ENCODE results near the gene NINL. TPM values are rescaled to one million over a fixed set of nuclear protein-coding genes. Genes with fewer than 3 reads are reported as not detected.

Gene NINL
- total and polyA plus RNA-seq, 2 of the 8 experiments (the other 6 are each of a cell fraction or from before 2014, with no cell fraction given): 15.3 to 30.0 TPM

DNA sequence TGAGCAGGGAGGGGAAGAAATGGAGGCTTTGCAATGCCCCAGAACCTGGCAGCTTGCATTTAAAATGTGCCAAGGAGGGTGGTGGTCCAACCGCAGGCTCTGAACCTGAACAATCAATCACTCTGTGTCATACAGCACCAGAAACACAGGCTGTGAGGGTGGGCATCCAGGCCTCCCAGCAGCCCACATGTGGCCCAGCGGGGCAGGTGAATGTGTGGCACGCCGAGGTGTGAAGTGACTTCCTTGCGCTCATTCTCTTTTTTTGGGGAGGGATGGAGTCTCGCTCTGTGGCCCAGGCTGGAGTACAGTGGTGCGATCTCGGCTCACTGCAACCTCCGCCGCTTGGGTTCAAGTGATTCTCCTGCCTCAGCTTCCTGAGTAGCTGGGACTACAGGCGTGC, 97.4 kb downstream of the NINL start (continued):
- TF ChIP-seq, protein P1, sequence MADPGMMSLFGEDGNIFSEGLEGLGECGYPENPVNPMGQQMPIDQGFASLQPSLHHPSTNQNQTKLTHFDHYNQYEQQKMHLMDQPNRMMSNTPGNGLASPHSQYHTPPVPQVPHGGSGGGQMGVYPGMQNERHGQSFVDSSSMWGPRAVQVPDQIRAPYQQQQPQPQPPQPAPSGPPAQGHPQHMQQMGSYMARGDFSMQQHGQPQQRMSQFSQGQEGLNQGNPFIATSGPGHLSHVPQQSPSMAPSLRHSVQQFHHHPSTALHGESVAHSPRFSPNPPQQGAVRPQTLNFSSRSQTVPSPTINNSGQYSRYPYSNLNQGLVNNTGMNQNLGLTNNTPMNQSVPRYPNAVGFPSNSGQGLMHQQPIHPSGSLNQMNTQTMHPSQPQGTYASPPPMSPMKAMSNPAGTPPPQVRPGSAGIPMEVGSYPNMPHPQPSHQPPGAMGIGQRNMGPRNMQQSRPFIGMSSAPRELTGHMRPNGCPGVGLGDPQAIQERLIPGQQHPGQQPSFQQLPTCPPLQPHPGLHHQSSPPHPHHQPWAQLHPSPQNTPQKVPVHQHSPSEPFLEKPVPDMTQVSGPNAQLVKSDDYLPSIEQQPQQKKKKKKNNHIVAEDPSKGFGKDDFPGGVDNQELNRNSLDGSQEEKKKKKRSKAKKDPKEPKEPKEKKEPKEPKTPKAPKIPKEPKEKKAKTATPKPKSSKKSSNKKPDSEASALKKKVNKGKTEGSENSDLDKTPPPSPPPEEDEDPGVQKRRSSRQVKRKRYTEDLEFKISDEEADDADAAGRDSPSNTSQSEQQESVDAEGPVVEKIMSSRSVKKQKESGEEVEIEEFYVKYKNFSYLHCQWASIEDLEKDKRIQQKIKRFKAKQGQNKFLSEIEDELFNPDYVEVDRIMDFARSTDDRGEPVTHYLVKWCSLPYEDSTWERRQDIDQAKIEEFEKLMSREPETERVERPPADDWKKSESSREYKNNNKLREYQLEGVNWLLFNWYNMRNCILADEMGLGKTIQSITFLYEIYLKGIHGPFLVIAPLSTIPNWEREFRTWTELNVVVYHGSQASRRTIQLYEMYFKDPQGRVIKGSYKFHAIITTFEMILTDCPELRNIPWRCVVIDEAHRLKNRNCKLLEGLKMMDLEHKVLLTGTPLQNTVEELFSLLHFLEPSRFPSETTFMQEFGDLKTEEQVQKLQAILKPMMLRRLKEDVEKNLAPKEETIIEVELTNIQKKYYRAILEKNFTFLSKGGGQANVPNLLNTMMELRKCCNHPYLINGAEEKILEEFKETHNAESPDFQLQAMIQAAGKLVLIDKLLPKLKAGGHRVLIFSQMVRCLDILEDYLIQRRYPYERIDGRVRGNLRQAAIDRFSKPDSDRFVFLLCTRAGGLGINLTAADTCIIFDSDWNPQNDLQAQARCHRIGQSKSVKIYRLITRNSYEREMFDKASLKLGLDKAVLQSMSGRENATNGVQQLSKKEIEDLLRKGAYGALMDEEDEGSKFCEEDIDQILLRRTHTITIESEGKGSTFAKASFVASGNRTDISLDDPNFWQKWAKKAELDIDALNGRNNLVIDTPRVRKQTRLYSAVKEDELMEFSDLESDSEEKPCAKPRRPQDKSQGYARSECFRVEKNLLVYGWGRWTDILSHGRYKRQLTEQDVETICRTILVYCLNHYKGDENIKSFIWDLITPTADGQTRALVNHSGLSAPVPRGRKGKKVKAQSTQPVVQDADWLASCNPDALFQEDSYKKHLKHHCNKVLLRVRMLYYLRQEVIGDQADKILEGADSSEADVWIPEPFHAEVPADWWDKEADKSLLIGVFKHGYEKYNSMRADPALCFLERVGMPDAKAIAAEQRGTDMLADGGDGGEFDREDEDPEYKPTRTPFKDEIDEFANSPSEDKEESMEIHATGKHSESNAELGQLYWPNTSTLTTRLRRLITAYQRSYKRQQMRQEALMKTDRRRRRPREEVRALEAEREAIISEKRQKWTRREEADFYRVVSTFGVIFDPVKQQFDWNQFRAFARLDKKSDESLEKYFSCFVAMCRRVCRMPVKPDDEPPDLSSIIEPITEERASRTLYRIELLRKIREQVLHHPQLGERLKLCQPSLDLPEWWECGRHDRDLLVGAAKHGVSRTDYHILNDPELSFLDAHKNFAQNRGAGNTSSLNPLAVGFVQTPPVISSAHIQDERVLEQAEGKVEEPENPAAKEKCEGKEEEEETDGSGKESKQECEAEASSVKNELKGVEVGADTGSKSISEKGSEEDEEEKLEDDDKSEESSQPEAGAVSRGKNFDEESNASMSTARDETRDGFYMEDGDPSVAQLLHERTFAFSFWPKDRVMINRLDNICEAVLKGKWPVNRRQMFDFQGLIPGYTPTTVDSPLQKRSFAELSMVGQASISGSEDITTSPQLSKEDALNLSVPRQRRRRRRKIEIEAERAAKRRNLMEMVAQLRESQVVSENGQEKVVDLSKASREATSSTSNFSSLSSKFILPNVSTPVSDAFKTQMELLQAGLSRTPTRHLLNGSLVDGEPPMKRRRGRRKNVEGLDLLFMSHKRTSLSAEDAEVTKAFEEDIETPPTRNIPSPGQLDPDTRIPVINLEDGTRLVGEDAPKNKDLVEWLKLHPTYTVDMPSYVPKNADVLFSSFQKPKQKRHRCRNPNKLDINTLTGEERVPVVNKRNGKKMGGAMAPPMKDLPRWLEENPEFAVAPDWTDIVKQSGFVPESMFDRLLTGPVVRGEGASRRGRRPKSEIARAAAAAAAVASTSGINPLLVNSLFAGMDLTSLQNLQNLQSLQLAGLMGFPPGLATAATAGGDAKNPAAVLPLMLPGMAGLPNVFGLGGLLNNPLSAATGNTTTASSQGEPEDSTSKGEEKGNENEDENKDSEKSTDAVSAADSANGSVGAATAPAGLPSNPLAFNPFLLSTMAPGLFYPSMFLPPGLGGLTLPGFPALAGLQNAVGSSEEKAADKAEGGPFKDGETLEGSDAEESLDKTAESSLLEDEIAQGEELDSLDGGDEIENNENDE (IDR thresholded peaks at IDR 0.05; ENCODE audit: insufficient replicate concordance, low read length): no peak
- TF ChIP-seq, protein P2, sequence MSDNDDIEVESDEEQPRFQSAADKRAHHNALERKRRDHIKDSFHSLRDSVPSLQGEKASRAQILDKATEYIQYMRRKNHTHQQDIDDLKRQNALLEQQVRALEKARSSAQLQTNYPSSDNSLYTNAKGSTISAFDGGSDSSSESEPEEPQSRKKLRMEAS (IDR thresholded peaks at IDR 0.05): no peak
- TF ChIP-seq EZH2 (IDR thresholded peaks at IDR 0.05; ENCODE audit: low read depth, low read length, severe bottlenecking) (no peak), CBX8 (IDR thresholded peaks at IDR 0.05; ENCODE audit: borderline replicate concordance, low read depth, low read length) (no peak), RXRA (IDR thresholded peaks at IDR 0.05; ENCODE audit: insufficient read depth, low read depth, low read length) (no peak), MAFK (IDR thresholded peaks at IDR 0.05; ENCODE audit: low read depth, low read length) (no peak), HDAC2 (IDR thresholded peaks at IDR 0.05; ENCODE audit: borderline replicate concordance in 1 of 2, low read depth in 2 of 2, low read length in 2 of 2) (no peak)
- TF ChIP-seq, protein P3, sequence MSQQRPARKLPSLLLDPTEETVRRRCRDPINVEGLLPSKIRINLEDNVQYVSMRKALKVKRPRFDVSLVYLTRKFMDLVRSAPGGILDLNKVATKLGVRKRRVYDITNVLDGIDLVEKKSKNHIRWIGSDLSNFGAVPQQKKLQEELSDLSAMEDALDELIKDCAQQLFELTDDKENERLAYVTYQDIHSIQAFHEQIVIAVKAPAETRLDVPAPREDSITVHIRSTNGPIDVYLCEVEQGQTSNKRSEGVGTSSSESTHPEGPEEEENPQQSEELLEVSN (IDR thresholded peaks at IDR 0.05): no peak
- TF ChIP-seq, protein P4, sequence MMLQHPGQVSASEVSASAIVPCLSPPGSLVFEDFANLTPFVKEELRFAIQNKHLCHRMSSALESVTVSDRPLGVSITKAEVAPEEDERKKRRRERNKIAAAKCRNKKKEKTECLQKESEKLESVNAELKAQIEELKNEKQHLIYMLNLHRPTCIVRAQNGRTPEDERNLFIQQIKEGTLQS (IDR thresholded peaks at IDR 0.05; ENCODE audit: insufficient read depth, low read depth, low read length): no peak
